ENCODE data around the gene OSBP2.
"Not testable (repeated sequence)": the region's sequence is repeated elsewhere in the genome, so short reads cannot be mapped to it uniquely, and the experiment has no call there.

The OSBP2 gene

DNA sequence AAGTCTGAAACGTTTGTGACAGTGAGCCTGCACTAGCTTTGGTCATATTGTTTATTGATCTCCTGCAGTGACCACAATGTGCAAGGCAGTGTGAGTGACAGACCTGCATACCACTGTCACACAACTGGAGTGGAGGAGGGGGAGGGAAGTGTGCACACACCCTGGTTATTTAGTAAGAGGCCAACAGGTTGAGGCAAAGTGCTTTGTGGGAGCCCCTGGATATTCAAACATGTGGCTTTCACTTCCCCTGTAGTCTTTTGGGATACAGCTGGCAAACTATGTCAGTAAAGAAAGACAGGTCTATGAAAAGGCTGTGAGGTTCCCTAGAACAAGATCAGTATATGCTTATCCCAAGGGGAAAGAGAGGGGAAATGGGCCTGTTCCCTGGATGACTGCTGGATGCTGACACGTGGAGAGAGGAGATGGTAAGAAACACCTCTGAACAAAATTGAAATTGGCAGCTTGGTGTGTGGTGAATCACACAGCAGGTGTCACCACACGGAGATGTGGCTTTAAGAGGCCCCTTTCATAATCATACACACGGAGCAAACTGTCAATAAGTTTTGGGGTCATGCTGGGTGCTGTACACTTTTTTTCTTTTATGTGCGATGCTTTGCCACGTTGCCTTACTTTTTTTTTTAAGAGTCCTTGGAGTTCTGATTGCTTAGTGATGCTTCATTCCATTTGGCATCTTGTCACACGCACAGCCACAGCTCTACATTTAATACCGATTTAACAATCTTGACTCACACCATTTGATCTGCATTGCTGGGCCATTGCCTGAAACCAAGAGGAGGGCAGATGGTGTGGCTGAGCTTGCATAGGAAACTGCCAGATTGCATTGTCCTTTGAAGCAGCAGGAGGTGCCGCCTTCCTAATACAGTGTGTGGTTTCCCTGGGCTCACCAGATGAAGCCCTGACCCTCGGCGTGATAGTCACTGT lies 11.3 kb downstream of the OSBP2 start:
- peak; percentile 18 for DNase-seq (ENCODE audit: low read depth)
- TF ChIP-seq, protein P1, sequence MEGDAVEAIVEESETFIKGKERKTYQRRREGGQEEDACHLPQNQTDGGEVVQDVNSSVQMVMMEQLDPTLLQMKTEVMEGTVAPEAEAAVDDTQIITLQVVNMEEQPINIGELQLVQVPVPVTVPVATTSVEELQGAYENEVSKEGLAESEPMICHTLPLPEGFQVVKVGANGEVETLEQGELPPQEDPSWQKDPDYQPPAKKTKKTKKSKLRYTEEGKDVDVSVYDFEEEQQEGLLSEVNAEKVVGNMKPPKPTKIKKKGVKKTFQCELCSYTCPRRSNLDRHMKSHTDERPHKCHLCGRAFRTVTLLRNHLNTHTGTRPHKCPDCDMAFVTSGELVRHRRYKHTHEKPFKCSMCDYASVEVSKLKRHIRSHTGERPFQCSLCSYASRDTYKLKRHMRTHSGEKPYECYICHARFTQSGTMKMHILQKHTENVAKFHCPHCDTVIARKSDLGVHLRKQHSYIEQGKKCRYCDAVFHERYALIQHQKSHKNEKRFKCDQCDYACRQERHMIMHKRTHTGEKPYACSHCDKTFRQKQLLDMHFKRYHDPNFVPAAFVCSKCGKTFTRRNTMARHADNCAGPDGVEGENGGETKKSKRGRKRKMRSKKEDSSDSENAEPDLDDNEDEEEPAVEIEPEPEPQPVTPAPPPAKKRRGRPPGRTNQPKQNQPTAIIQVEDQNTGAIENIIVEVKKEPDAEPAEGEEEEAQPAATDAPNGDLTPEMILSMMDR (conservative IDR thresholded peaks at IDR 0.05; ENCODE audit: low read depth, low read length), result no peak
- no peak overlapping the region for H3K4me3 ChIP-seq (ENCODE audit: low read length)

DNA sequence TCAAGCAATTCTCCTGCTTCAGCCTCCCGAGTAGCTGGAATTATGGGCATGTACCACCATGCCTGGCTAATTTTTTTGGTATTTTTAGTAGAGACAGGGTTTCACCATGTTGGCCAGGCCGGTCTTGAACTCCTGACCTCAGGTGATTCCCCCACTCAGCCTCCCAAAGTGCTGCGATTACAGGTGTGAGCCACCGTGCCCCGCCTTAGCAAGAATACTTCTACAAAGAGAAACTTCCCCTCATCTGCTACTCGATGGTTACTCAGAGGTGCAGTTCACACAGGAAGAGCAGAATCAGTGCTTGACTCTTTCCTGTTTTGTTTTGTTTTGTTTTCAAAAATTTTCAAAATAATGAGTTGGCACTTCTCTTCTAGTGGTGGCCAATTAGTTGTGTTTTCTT lies 15.3 kb downstream of the OSBP2 start:
- not testable (repeated sequence) for DNase-seq (ENCODE audit: low read depth); H3K4me3 ChIP-seq (ENCODE audit: low read length)

DNA sequence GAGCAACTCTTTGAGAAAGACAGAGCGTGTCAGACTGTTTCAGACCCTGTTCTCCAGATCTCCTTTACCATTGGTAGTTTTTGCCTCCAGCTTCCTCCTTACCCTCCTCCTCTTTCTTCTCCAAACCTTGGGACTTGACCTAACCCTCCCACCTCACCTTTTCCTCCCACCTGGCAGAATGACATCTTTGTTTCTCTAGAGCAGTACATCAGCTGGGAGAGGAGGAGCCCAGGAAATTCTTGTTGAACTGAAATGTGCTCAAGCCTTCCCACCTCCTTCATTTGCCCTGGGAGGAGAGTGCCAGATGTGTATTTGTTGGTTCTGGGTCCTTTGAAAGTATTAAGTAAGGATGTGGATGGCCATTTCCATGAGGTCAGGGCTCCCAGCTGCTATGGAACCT lies 17.4 kb downstream of the OSBP2 start:
- TF ChIP-seq, protein P1 (conservative IDR thresholded peaks at IDR 0.05; ENCODE audit: low read depth, low read length), result no peak
- no peak overlapping the region for H3K4me3 ChIP-seq (ENCODE audit: low read length)
- DNase-seq (ENCODE audit: low read depth), result no peak

DNA sequence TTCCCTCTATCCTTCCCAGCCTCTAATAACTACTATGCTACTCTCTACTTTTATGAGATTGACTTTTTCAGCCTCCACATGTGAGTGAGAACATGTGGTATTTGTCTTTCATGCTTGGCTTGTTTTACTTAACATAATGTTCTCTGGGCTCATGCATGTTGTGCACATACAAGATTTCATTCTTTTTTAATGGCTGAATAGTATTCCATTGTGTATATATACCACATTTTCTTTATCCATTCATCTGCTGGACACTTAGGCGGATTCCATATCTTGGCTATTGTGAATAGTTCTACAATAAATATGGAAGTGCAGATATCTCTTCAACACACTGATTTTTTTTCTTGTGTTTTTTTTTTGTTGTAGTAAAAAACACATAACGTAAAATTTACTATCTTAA lies 19.4 kb downstream of the OSBP2 start:
- no peak for DNase-seq (ENCODE audit: low read depth)
- H3K4me3 ChIP-seq (ENCODE audit: low read length), result no peak overlapping the region
- TF ChIP-seq, protein P1 (conservative IDR thresholded peaks at IDR 0.05; ENCODE audit: low read depth, low read length), result no peak

DNA sequence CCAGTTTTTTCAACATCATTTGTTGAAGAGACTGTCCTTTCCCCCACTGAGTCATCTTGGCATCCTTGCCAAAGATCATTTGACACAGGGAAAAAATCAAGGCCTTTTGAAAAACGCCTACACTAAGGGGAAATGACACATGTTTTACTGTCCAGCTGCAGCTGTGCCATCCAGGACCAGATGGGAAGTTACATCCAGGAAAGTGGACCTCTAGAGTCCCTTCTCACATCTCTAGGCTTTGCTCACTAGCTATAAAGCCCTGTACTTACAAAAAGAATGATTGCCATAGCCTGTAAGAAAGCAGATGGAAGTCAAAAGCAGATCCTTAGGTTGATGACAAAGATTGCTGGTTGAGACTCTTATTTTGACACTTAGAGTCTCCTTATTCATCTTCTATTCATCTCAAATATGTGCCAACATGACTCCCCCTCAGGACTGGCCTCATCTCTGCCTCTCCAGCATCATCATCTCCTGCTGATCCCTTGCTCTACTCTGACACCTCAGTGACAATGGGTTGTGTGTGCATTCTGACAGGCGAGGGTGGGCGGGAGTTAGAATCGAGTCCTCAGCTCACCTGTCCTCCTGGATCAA lies 22.8 kb downstream of the OSBP2 start:
- no peak for DNase-seq (ENCODE audit: low read depth)
- TF ChIP-seq, protein P1 (conservative IDR thresholded peaks at IDR 0.05; ENCODE audit: low read depth, low read length), result no peak
- H3K4me3 ChIP-seq (ENCODE audit: low read length), result no peak overlapping the region

DNA sequence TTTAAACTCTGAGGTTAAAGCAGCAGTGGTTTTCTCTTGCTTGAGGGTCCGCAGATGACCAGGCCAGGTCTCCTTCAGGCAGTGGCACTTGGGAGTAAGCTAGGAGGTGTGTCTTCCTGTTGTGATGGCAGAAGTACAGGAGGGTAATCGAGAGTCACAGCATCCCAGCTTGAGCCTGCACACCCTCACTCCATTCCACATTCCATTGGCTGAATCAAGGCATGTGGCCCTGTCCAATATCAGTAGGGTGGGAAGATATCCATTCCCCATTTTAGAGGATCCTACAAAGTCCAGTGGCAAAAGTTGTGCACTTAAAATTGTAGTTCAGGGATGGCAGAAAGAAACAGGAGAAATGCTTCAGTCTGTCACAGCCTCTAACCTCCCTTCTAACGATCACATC lies 23.3 kb downstream of the OSBP2 start:
- TF ChIP-seq, protein P1 (conservative IDR thresholded peaks at IDR 0.05; ENCODE audit: low read depth, low read length), result no peak
- DNase-seq (ENCODE audit: low read depth), result no peak
- H3K4me3 ChIP-seq (ENCODE audit: low read length), result no peak overlapping the region

DNA sequence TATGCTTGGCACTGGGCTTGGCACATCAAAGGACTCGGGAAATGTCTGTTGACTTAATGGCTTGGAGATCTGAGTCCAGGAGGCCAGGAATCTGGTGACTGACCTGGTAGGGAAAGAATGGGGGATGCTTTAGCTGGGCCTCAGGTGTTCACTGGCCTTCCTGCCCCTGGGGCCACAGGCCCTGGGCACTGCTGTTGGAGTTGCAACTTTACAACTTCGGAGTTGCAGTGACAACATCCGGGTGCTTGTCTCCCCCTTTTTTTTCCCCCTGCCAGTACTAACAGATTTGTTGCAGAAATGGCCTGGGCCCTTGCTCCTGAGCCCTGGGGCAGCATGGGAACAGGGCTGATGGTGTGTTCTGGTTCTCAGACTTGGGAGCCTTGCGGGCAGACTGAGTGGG lies 23.8 kb downstream of the OSBP2 start:
- TF ChIP-seq, protein P1 (conservative IDR thresholded peaks at IDR 0.05; ENCODE audit: low read depth, low read length), result no peak
- DNase-seq (ENCODE audit: low read depth), result no peak
- no peak overlapping the region for H3K4me3 ChIP-seq (ENCODE audit: low read length)
